Measurements from ENCODE around the gene CDKL2. TPM values are rescaled to one million over a fixed set of nuclear protein-coding genes. Genes with fewer than 3 reads are reported as not detected.
A peak's percentile ranks its signal among the peaks of the same experiment; 100 is the strongest.

CDKL2 gene
- total and polyA plus RNA-seq, 9 of the 15 experiments (the other 6 are each of a cell fraction or from before 2014, with no cell fraction given), result 0.01 to 0.16 TPM; not detected in 7

DNA sequence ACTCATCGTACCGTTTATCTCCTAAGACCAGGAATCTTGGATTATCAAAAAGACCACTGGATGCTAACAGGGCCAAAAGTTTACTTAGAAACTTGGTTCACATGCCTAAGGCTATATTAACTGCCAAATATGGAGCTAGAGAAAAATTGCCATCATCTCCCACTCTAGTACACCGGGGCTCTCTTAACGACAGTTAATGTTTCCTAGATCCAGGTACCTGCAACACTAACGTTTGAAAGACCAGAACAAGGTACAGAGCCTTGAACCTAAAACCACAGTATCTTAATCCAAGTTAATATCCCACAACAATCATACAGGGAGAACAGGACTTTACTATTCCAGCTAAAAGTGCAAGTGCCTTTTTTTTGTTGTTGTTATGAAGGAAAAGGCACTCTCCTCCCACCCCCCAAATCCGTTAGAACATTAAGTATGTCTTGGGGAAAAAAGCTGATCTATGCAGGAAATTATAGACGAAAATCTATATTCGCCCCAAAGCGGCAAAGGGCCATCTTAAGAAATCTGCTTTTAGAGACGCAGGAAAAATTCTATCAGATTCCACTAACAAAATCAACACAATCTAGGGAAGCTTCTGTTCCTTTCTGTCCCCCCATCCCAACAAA lies 41.6 kb upstream of the CDKL2 start (continued):
- TF ChIP-seq FOXM1 (IDR thresholded peaks at IDR 0.05; ENCODE audit: low read depth), result no peak
- no peak for TF ChIP-seq FOXM1 (CRISPR knock-in tag; IDR thresholded peaks at IDR 0.05; ENCODE audit: low read depth)

DNA sequence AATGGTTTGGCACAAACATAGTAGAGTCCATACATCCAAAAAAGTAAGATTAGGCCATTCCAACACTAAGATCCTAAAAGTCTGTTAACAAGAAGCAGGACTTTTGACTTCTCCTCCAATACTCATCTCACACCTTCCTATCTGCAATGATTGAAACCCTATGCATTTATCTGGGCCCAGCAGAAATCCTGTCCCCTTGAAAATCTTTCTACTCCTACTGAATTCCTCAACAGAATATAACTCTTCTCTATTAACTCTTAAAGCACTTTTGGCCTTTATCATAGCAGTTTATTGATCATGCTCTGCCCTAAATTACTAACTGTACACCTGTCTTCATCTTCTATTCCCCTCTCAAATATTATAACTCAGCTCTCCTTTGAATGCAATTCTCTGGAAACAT lies 38.3 kb upstream of the CDKL2 start:
- no peaks in the 10 kb centered on the region for H3K27me3 ChIP-seq (ENCODE audit: control insufficient read depth in 2 of 2, insufficient read depth in 2 of 2, low read length in 2 of 2)
- H2AFZ ChIP-seq (ENCODE audit: low read depth, low read length), result no peak overlapping the region
- peaks cover 96% of the 10 kb centered on the region for H3K79me2 ChIP-seq (ENCODE audit: control insufficient read depth, insufficient read depth, low read length)
- H3K4me2 ChIP-seq (ENCODE audit: insufficient read depth, low read length), result peak overlapping the region; percentile 28
- ChIA-PET CTCF (ENCODE audit: low intra/inter-chr PET ratio) (no interaction called here), POLR2A (interaction anchor here (0.7 to 2.3 kb wide), 4 partner anchors 14 to 56 kb away, joined by 3 to 13 read pairs (median 4); partner anchors contain the start of gene USO1)
- FAIRE-seq (no peak), ATAC-seq (no peak), DNase-seq (ENCODE audit: extremely low read depth in 1 of 4, low spot score in 3 of 4) (no peak)
- in situ Hi-C loops (cut with MboI), result no loop called here
- H3K9me3 ChIP-seq (replicated peaks; ENCODE audit: control insufficient read depth, insufficient read depth, low read depth, low read length), result no peaks in the 10 kb centered on the region
- peaks cover 25% of the 10 kb centered on the region for H3K36me3 ChIP-seq (ENCODE audit: control insufficient read depth, insufficient read depth, low read length)
- H3K4me3 ChIP-seq, result no peak overlapping the region
- H3K4me1 ChIP-seq (replicated peaks in 1 of 2; ENCODE audit: control insufficient read depth in 2 of 2, insufficient read depth in 2 of 2, low read length in 2 of 2), result peaks cover 8 to 36% of the 10 kb centered on the region in 2 experiments
- intact Hi-C loops (cut with micrococcal nuclease), result no loop called here
- peaks cover 49% of the 10 kb centered on the region for H4K20me1 ChIP-seq (replicated peaks; ENCODE audit: control insufficient read depth, insufficient read depth, low read length)
- peaks cover 6% of the 10 kb centered on the region for H3K9me1 ChIP-seq (ENCODE audit: control insufficient read depth, insufficient read depth, low read length)
- no TSS peak for BruUV-seq (replicated peaks)
- peak overlapping the region in 1 of 2 experiments; percentile 17; a peak in 1 of 4 replicates for H3K9ac ChIP-seq (ENCODE audit: insufficient read depth in 1 of 2, low read depth in 2 of 2, low read length in 2 of 2)
- no peak overlapping the region for H3K27ac ChIP-seq (ENCODE audit: extremely low read depth, low read depth, low read length)
- TF ChIP-seq SRSF1 (IDR thresholded peaks at IDR 0.05; ENCODE audit: low read depth, low read length) (no peak), FOXA3 (CRISPR knock-in tag; conservative IDR thresholded peaks at IDR 0.05 in 1 of 2, IDR thresholded peaks at IDR 0.05 in 1 of 2) (no peak), CREB1 (IDR thresholded peaks at IDR 0.05) (no peak), CREB1 (CRISPR knock-in tag; IDR thresholded peaks at IDR 0.05) (no peak), HNRNPK (IDR thresholded peaks at IDR 0.05; ENCODE audit: low read depth, low read length, poor library complexity, severe bottlenecking) (no peak), ZNF696 (CRISPR knock-in tag; conservative IDR thresholded peaks at IDR 0.05) (no peak), NFIC (IDR thresholded peaks at IDR 0.05) (no peak), DPF2 (IDR thresholded peaks at IDR 0.05) (no peak), ZFP30 (CRISPR knock-in tag; IDR thresholded peaks at IDR 0.05; ENCODE audit: borderline replicate concordance) (no peak), ZNF444 (CRISPR knock-in tag; IDR thresholded peaks at IDR 0.05) (no peak), IRF2 (CRISPR knock-in tag; IDR thresholded peaks at IDR 0.05) (no peak), TAL1 (IDR thresholded peaks at IDR 0.05) (0 out of 2 replicates have a peak, but pooled peaks have one; percentile 15), MIER1 (IDR thresholded peaks at IDR 0.05; ENCODE audit: low read depth) (no peak), ETV6 (IDR thresholded peaks at IDR 0.05; ENCODE audit: borderline replicate concordance in 1 of 2, low read depth in 2 of 2, low read length in 1 of 2) (no peak), ETV6 (CRISPR knock-in tag; IDR thresholded peaks at IDR 0.05; ENCODE audit: borderline replicate concordance) (no peak), CBFA2T3 (IDR thresholded peaks at IDR 0.05) (peak; percentile 60)
- TF ChIP-seq, protein P1, sequence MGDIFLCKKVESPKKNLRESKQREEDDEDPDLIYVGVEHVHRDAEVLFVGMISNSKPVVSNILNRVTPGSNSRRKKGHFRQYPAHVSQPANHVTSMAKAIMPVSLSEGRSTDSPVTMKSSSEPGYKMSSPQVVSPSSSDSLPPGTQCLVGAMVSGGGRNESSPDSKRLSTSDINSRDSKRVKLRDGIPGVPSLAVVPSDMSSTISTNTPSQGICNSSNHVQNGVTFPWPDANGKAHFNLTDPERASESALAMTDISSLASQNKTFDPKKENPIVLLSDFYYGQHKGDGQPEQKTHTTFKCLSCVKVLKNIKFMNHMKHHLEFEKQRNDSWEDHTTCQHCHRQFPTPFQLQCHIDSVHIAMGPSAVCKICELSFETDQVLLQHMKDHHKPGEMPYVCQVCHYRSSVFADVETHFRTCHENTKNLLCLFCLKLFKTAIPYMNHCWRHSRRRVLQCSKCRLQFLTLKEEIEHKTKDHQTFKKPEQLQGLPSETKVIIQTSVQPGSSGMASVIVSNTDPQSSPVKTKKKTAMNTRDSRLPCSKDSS (IDR thresholded peaks at IDR 0.05; ENCODE audit: low read depth, partially characterized antibody), result no peak
- TF ChIP-seq, protein P2, sequence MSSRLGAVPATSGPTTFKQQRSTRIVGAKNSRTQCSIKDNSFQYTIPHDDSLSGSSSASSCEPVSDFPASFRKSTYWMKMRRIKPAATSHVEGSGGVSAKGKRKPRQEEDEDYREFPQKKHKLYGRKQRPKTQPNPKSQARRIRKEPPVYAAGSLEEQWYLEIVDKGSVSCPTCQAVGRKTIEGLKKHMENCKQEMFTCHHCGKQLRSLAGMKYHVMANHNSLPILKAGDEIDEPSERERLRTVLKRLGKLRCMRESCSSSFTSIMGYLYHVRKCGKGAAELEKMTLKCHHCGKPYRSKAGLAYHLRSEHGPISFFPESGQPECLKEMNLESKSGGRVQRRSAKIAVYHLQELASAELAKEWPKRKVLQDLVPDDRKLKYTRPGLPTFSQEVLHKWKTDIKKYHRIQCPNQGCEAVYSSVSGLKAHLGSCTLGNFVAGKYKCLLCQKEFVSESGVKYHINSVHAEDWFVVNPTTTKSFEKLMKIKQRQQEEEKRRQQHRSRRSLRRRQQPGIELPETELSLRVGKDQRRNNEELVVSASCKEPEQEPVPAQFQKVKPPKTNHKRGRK (tag; IDR thresholded peaks at IDR 0.05), result no peak

Measured in K562 (cell line).